Measurements from ENCODE around the gene SPAG16. TPM values are rescaled to one million over a fixed set of nuclear protein-coding genes. Genes with fewer than 3 reads are reported as not detected.

SPAG16 gene
- total RNA-seq, 2 experiments from 2014 or later, result 2.8 to 3.2 TPM

DNA sequence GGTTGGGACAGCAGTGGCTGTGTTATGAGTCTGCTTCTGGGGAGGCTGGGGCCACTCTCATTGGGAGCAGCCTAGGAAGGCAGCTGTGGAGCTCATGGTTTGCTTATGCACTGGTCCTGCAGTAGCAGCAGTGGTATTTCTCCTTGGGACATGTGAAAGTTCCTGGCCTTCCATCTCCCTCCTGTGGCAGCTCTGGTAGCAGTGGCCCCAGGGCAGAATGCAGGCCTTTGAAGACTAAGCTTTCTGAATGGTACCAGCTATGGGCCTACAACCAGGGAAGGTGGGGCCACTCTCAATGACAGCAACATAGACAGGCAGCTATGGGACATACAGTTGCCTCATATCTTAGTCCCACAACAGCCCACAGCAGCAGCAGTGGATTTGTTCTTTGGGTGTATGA lies 1009.3 kb downstream of the SPAG16 start:
- H3K4me3 ChIP-seq (ENCODE audit: low read length), result no peak overlapping the region
- no peaks in the 10 kb centered on the region for H3K4me1 Mint-ChIP-seq (ENCODE audit: low read depth)
- H3K36me3 ChIP-seq (ENCODE audit: insufficient read depth, low read length), result no peaks in the 10 kb centered on the region
- intact Hi-C loops (cut with DNase I, micrococcal nuclease), result no loop called here
- H3K36me3 Mint-ChIP-seq (ENCODE audit: low read depth), result no peaks in the 10 kb centered on the region
- no peak overlapping the region for H3K27ac Mint-ChIP-seq
- no peaks in the 10 kb centered on the region for H3K27me3 ChIP-seq (ENCODE audit: control insufficient read depth in 1 of 2, insufficient read depth in 2 of 2, low read length in 2 of 2)
- H3K9me3 Mint-ChIP-seq, result peaks cover 18% of the 10 kb centered on the region
- no peak overlapping the region for H3K27ac ChIP-seq (ENCODE audit: low read depth in 1 of 2, low read length in 2 of 2)
- TF ChIP-seq, protein P1, sequence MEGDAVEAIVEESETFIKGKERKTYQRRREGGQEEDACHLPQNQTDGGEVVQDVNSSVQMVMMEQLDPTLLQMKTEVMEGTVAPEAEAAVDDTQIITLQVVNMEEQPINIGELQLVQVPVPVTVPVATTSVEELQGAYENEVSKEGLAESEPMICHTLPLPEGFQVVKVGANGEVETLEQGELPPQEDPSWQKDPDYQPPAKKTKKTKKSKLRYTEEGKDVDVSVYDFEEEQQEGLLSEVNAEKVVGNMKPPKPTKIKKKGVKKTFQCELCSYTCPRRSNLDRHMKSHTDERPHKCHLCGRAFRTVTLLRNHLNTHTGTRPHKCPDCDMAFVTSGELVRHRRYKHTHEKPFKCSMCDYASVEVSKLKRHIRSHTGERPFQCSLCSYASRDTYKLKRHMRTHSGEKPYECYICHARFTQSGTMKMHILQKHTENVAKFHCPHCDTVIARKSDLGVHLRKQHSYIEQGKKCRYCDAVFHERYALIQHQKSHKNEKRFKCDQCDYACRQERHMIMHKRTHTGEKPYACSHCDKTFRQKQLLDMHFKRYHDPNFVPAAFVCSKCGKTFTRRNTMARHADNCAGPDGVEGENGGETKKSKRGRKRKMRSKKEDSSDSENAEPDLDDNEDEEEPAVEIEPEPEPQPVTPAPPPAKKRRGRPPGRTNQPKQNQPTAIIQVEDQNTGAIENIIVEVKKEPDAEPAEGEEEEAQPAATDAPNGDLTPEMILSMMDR (IDR thresholded peaks at IDR 0.05), result no peak
- ATAC-seq (ENCODE audit: poor library complexity) (no peak), DNase-seq (no peak)
- H3K27me3 Mint-ChIP-seq, result no peaks in the 10 kb centered on the region
- ChIA-PET POLR2A (no interaction called here), CTCF (no interaction called here)
- H3K4me3 Mint-ChIP-seq, result no peak overlapping the region
- H3K9me3 ChIP-seq (ENCODE audit: control insufficient read depth in 1 of 2, insufficient read depth in 1 of 2, low read length in 2 of 2), result peaks cover 17 to 19% of the 10 kb centered on the region in 2 experiments
- H3K4me1 ChIP-seq (ENCODE audit: insufficient read depth, low read length), result no peaks in the 10 kb centered on the region

DNA sequence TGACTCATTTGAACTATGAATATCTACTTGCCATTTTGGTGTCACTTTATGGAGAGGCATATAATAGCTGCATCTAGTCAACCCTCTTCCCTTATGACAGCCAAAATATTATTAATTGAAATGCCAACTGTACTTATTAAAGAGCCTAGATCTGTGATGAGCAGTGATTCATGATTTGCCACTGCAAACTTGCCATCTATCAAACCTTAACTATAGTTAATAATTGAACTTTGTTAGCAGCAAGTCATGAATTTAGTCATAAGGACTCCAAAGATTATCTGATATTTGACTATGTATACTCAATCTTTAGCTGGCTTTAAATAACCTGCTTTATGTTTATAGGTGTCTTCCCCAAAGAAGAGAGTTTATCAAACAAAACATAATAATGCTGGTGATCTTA lies 1010.2 kb downstream of the SPAG16 start:
- H3K4me1 Mint-ChIP-seq (ENCODE audit: low read depth), result no peaks in the 10 kb centered on the region
- TF ChIP-seq, protein P1 (IDR thresholded peaks at IDR 0.05), result no peak
- DNase-seq (no peak), ATAC-seq (ENCODE audit: poor library complexity) (no peak)
- POLR2A ChIA-PET, result no interaction called here
- CTCF ChIA-PET, result no interaction called here
- H3K27me3 Mint-ChIP-seq, result no peaks in the 10 kb centered on the region
- Histone ChIP-seq H3K4me3 (ENCODE audit: low read length) (no peak overlapping the region), H3K27me3 (ENCODE audit: control insufficient read depth in 1 of 2, insufficient read depth in 2 of 2, low read length in 2 of 2) (no peaks in the 10 kb centered on the region), H3K36me3 (ENCODE audit: insufficient read depth, low read length) (no peaks in the 10 kb centered on the region), H3K4me1 (ENCODE audit: insufficient read depth, low read length) (no peaks in the 10 kb centered on the region), H3K9me3 (ENCODE audit: control insufficient read depth in 1 of 2, insufficient read depth in 1 of 2, low read length in 2 of 2) (peaks cover 19 to 20% of the 10 kb centered on the region in 2 experiments), H3K27ac (ENCODE audit: low read depth in 1 of 2, low read length in 2 of 2) (no peak overlapping the region)
- intact Hi-C loops (cut with DNase I, micrococcal nuclease), result no loop called here
- no peak overlapping the region for H3K27ac Mint-ChIP-seq
- H3K4me3 Mint-ChIP-seq, result no peak overlapping the region
- H3K9me3 Mint-ChIP-seq, result peaks cover 16% of the 10 kb centered on the region
- H3K36me3 Mint-ChIP-seq (ENCODE audit: low read depth), result no peaks in the 10 kb centered on the region

DNA sequence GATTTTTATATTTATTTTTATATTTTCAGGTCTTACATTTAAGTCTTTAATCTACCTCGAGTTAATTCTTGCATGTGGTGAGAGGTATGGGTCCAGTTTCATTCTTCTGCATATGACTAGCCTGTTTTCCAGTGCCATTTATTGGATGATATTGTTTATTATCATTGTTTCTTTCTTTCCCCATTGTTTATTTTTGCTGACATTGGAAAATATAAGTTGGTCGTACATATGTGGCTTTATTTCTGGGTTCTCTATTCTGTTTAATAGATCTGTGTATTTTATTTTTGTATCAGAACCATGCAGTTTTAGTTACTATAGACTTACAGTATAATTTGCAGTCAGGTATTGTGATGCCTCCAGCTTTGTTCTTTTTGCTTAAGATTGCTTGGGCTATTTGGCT lies 1013.2 kb downstream of the SPAG16 start:
- H3K4me1 Mint-ChIP-seq (ENCODE audit: low read depth), result no peaks in the 10 kb centered on the region

More for the DNA sequence above, 1013.2 kb downstream of the SPAG16 start:
- ATAC-seq (ENCODE audit: poor library complexity) (no peak), DNase-seq (no peak)
- TF ChIP-seq, protein P1 (IDR thresholded peaks at IDR 0.05), result no peak
- Mint-ChIP-seq H3K9me3 (peaks cover 2% of the 10 kb centered on the region), H3K36me3 (ENCODE audit: low read depth) (no peaks in the 10 kb centered on the region), H3K4me3 (no peak overlapping the region), H3K27me3 (no peaks in the 10 kb centered on the region), H3K27ac (no peak overlapping the region)
- no peaks in the 10 kb centered on the region for H3K4me1 ChIP-seq (ENCODE audit: insufficient read depth, low read length)
- no peak overlapping the region for H3K27ac ChIP-seq (ENCODE audit: low read depth in 1 of 2, low read length in 2 of 2)
- no peaks in the 10 kb centered on the region for H3K36me3 ChIP-seq (ENCODE audit: insufficient read depth, low read length)
- ChIA-PET POLR2A (no interaction called here), CTCF (no interaction called here)
- intact Hi-C loops (cut with DNase I, micrococcal nuclease), result no loop called here
- H3K4me3 ChIP-seq (ENCODE audit: low read length), result no peak overlapping the region
- peaks cover 13 to 20% of the 10 kb centered on the region in 2 experiments for H3K9me3 ChIP-seq (ENCODE audit: control insufficient read depth in 1 of 2, insufficient read depth in 1 of 2, low read length in 2 of 2)
- H3K27me3 ChIP-seq (ENCODE audit: control insufficient read depth in 1 of 2, insufficient read depth in 2 of 2, low read length in 2 of 2), result no peaks in the 10 kb centered on the region
